ENCODE data around the gene ZFPM1.
"Not testable (repeated sequence)": the region's sequence is repeated elsewhere in the genome, so short reads cannot be mapped to it uniquely, and the experiment has no call there.

The ZFPM1 gene

GRCh38 chr16:88516601-88517061, 63.6 kb downstream of the ZFPM1 start:
- no peak for DNase-seq

- not testable (repeated sequence) for DNase-seq
These were observed 64.2 kb downstream of the ZFPM1 start for GRCh38 chr16:88517208-88517774.

- DNase-seq: not testable (repeated sequence)
These were observed 65.5 kb downstream of the ZFPM1 start for GRCh38 chr16:88518411-88519111.

GRCh38 chr16:88519240-88519639, 66.2 kb downstream of the ZFPM1 start:
- DNase-seq: no peak

GRCh38 chr16:88519938-88520653, 67.0 kb downstream of the ZFPM1 start:
- no peak for DNase-seq

GRCh38 chr16:88521674-88522073, 68.6 kb downstream of the ZFPM1 start:
- DNase-seq: no peak

GRCh38 chr16:88522276-88522949, 69.3 kb downstream of the ZFPM1 start:
- no peak for DNase-seq

GRCh38 chr16:88523309-88524161, 70.5 kb downstream of the ZFPM1 start:
- no peak for DNase-seq

- DNase-seq: no peak
These were observed 71.3 kb downstream of the ZFPM1 start for GRCh38 chr16:88524274-88524972.

- DNase-seq: no peak
These were observed 72.0 kb downstream of the ZFPM1 start for GRCh38 chr16:88524973-88525662.

- no peak for DNase-seq
These were observed 72.5 kb downstream of the ZFPM1 start for GRCh38 chr16:88525663-88525990.

GRCh38 chr16:88526008-88526905, 73.2 kb downstream of the ZFPM1 start:
- no peak for DNase-seq

GRCh38 chr16:88526906-88527185, 73.8 kb downstream of the ZFPM1 start:
- DNase-seq: no peak

GRCh38 chr16:88527186-88527936, 74.3 kb downstream of the ZFPM1 start:
- DNase-seq: peak; percentile 73

- DNase-seq: no peak
These were observed 75.1 kb downstream of the ZFPM1 start for GRCh38 chr16:88527937-88528743.

GRCh38 chr16:88528902-88529318, 75.8 kb downstream of the ZFPM1 start:
- no peak for DNase-seq

GRCh38 chr16:88529596-88529995, 76.5 kb downstream of the ZFPM1 start:
- no peak for DNase-seq

GRCh38 chr16:88530051-88530857, 77.2 kb downstream of the ZFPM1 start:
- DNase-seq: no peak
